ENCODE results near the gene YIPF3. TPM values are rescaled to one million over a fixed set of nuclear protein-coding genes. Genes with fewer than 3 reads are reported as not detected.
A peak's percentile ranks its signal among the peaks of the same experiment; 100 is the strongest.
"Not testable (repeated sequence)": the region's sequence is repeated elsewhere in the genome, so short reads cannot be mapped to it uniquely, and the experiment has no call there.

Gene YIPF3
- total RNA-seq, 5 donors from 2014 or later (not counting 1 experiment from before 2014, with no cell fraction given): 43.7 to 85.0 (median 80.0) TPM

- ATAC-seq (replicated peaks in 1 of 4) (no peak), DNase-seq (no peak)
- no peaks in the 10 kb centered on the region for H3K27me3 Mint-ChIP-seq
- peaks cover 32% of the 10 kb centered on the region for H3K36me3 Mint-ChIP-seq
- peaks cover 0 to 33% of the 10 kb centered on the region in 2 donors for H3K36me3 ChIP-seq (ENCODE audit: control insufficient read depth in 2 of 2, extremely low read depth in 1 of 2, insufficient read depth in 1 of 2, low read length in 1 of 2)
- no peaks in the 10 kb centered on the region for H3K27me3 ChIP-seq (replicated peaks in 1 of 2; ENCODE audit: control insufficient read depth in 2 of 2, extremely low read depth in 1 of 2, insufficient read depth in 2 of 2, low read length in 1 of 2)
- no peak overlapping the region for H3K4me3 Mint-ChIP-seq
- ChIA-PET CTCF (no interaction called here), POLR2A (interaction anchor here in 1 of 2 donors (0.6 kb wide), 1 partner anchor 1819 kb away, joined by 11 read pairs; no protein-coding TSS in a partner anchor)
- H3K9me3 Mint-ChIP-seq: no peaks in the 10 kb centered on the region
- H3K4me3 ChIP-seq (ENCODE audit: control insufficient read depth in 1 of 2, extremely low read depth in 1 of 2, low read length in 1 of 2): no peak overlapping the region
- H3K4me1 ChIP-seq (ENCODE audit: control insufficient read depth in 1 of 2, extremely low read depth in 1 of 2, insufficient read depth in 2 of 2, low read length in 2 of 2): peaks cover 0 to 9% of the 10 kb centered on the region in 2 experiments
- no peak overlapping the region for H3K27ac ChIP-seq (ENCODE audit: low read length)
- peaks cover 0 to 2% (median 1%) of the 10 kb centered on the region in 3 donors for H3K4me1 Mint-ChIP-seq
- WGBS (ENCODE audit: insufficient coverage): 100% methylated on average over 1 of the region's 5 CpGs
- no peaks in the 10 kb centered on the region for H3K9me3 ChIP-seq
- H3K27ac Mint-ChIP-seq: no peak overlapping the region
These were observed 23.8 kb upstream of the YIPF3 start for GRCh38 chr6:43540507-43540906.

- 99% methylated on average over 14 of the region's 20 CpGs for WGBS (ENCODE audit: insufficient coverage)
- H3K9me3 Mint-ChIP-seq; CTCF ChIA-PET; H3K4me1 ChIP-seq (ENCODE audit: control insufficient read depth in 1 of 2, extremely low read depth in 1 of 2, insufficient read depth in 2 of 2, low read length in 2 of 2); H3K27me3 Mint-ChIP-seq; H3K4me3 Mint-ChIP-seq; H3K27me3 ChIP-seq (replicated peaks in 1 of 2; ENCODE audit: control insufficient read depth in 2 of 2, extremely low read depth in 1 of 2, insufficient read depth in 2 of 2, low read length in 1 of 2); DNase-seq; H3K27ac Mint-ChIP-seq; ATAC-seq (replicated peaks in 1 of 4); H3K9me3 ChIP-seq; H3K27ac ChIP-seq (ENCODE audit: low read length); POLR2A ChIA-PET; H3K4me1 Mint-ChIP-seq; H3K4me3 ChIP-seq (ENCODE audit: control insufficient read depth in 1 of 2, extremely low read depth in 1 of 2, low read length in 1 of 2): not testable (repeated sequence)
- peaks cover 31% of the 10 kb centered on the region for H3K36me3 Mint-ChIP-seq
- H3K36me3 ChIP-seq (ENCODE audit: control insufficient read depth in 2 of 2, extremely low read depth in 1 of 2, insufficient read depth in 1 of 2, low read length in 1 of 2): peaks cover 0 to 27% of the 10 kb centered on the region in 2 donors
These were observed 22.7 kb upstream of the YIPF3 start for GRCh38 chr6:43539409-43539808.

- H3K36me3 Mint-ChIP-seq: peaks cover 30% of the 10 kb centered on the region
- CTCF ChIA-PET; H3K9me3 Mint-ChIP-seq; H3K27me3 ChIP-seq (replicated peaks in 1 of 2; ENCODE audit: control insufficient read depth in 2 of 2, extremely low read depth in 1 of 2, insufficient read depth in 2 of 2, low read length in 1 of 2); POLR2A ChIA-PET; H3K27me3 Mint-ChIP-seq; H3K4me1 ChIP-seq (ENCODE audit: control insufficient read depth in 1 of 2, extremely low read depth in 1 of 2, insufficient read depth in 2 of 2, low read length in 2 of 2); H3K9me3 ChIP-seq; ATAC-seq (replicated peaks in 1 of 4); H3K27ac Mint-ChIP-seq; DNase-seq; H3K27ac ChIP-seq (ENCODE audit: low read length); H3K4me3 ChIP-seq (ENCODE audit: control insufficient read depth in 1 of 2, extremely low read depth in 1 of 2, low read length in 1 of 2); H3K4me1 Mint-ChIP-seq; H3K4me3 Mint-ChIP-seq: not testable (repeated sequence)
- 95% methylated on average over 3 of the region's 17 CpGs for WGBS (ENCODE audit: insufficient coverage)
- peaks cover 0 to 24% of the 10 kb centered on the region in 2 donors for H3K36me3 ChIP-seq (ENCODE audit: control insufficient read depth in 2 of 2, extremely low read depth in 1 of 2, insufficient read depth in 1 of 2, low read length in 1 of 2)
These were observed 22.3 kb upstream of the YIPF3 start for GRCh38 chr6:43538986-43539385.

GRCh38 chr6:43532201-43532600 is 15.5 kb upstream of the YIPF3 start:
- Histone ChIP-seq H3K4me1 (ENCODE audit: control insufficient read depth in 1 of 2, extremely low read depth in 1 of 2, insufficient read depth in 2 of 2, low read length in 2 of 2) (no peaks in the 10 kb centered on the region), H3K9me3 (no peaks in the 10 kb centered on the region), H3K27ac (ENCODE audit: low read length) (no peak overlapping the region), H3K4me3 (ENCODE audit: control insufficient read depth in 1 of 2, extremely low read depth in 1 of 2, low read length in 1 of 2) (no peak overlapping the region), H3K36me3 (ENCODE audit: control insufficient read depth in 2 of 2, extremely low read depth in 1 of 2, insufficient read depth in 1 of 2, low read length in 1 of 2) (peaks cover 7 to 59% of the 10 kb centered on the region in 2 donors), H3K27me3 (replicated peaks in 1 of 2; ENCODE audit: control insufficient read depth in 2 of 2, extremely low read depth in 1 of 2, insufficient read depth in 2 of 2, low read length in 1 of 2) (no peaks in the 10 kb centered on the region)
- no CpG with 5 or more reads among the region's 1 CpG for WGBS (ENCODE audit: insufficient coverage)
- CTCF ChIA-PET: no interaction called here
- no peaks in the 10 kb centered on the region for H3K4me1 Mint-ChIP-seq
- no peak overlapping the region for H3K4me3 Mint-ChIP-seq
- no peak for ATAC-seq (replicated peaks in 1 of 4)
- no peaks in the 10 kb centered on the region for H3K9me3 Mint-ChIP-seq
- DNase-seq: no peak
- no peak overlapping the region for H3K27ac Mint-ChIP-seq
- no peaks in the 10 kb centered on the region for H3K27me3 Mint-ChIP-seq
- peaks cover 38% of the 10 kb centered on the region for H3K36me3 Mint-ChIP-seq
- POLR2A ChIA-PET: interaction anchor here in 1 of 2 donors (1.0 kb wide), 1 partner anchor 16 kb away, joined by 4 read pairs; the partner anchor contains the start of genes POLR1C and YIPF3

GRCh38 chr6:43524483-43524961 is 7.8 kb upstream of the YIPF3 start:
- ChIA-PET CTCF (no interaction called here), POLR2A (interaction anchor here in 1 of 2 donors (0.7 kb wide), 1 partner anchor 1485 kb away, joined by 5 read pairs; no protein-coding TSS in a partner anchor)
- DNase-seq (no peak), ATAC-seq (replicated peaks in 1 of 4) (no peak)
- Mint-ChIP-seq H3K27ac (no peak overlapping the region), H3K36me3 (peaks cover 56% of the 10 kb centered on the region), H3K4me1 (peaks cover 0 to 2% (median 0%) of the 10 kb centered on the region in 3 donors), H3K9me3 (no peaks in the 10 kb centered on the region), H3K27me3 (no peaks in the 10 kb centered on the region), H3K4me3 (no peak overlapping the region)
- Histone ChIP-seq H3K4me1 (ENCODE audit: control insufficient read depth in 1 of 2, extremely low read depth in 1 of 2, insufficient read depth in 2 of 2, low read length in 2 of 2) (no peaks in the 10 kb centered on the region), H3K36me3 (ENCODE audit: control insufficient read depth in 2 of 2, extremely low read depth in 1 of 2, insufficient read depth in 1 of 2, low read length in 1 of 2) (peaks cover 24 to 95% of the 10 kb centered on the region in 2 donors), H3K9me3 (no peaks in the 10 kb centered on the region), H3K27me3 (replicated peaks in 1 of 2; ENCODE audit: control insufficient read depth in 2 of 2, extremely low read depth in 1 of 2, insufficient read depth in 2 of 2, low read length in 1 of 2) (no peaks in the 10 kb centered on the region), H3K27ac (ENCODE audit: low read length) (no peak overlapping the region), H3K4me3 (ENCODE audit: control insufficient read depth in 1 of 2, extremely low read depth in 1 of 2, low read length in 1 of 2) (no peak overlapping the region)
- WGBS (ENCODE audit: insufficient coverage): 88% methylated on average over 6 of the region's 10 CpGs

- no peak for DNase-seq
- Mint-ChIP-seq H3K9me3 (no peaks in the 10 kb centered on the region), H3K36me3 (peaks cover 48% of the 10 kb centered on the region), H3K27me3 (no peaks in the 10 kb centered on the region), H3K27ac (no peak overlapping the region), H3K4me3 (no peak overlapping the region), H3K4me1 (peaks cover 0 to 2% (median 0%) of the 10 kb centered on the region in 3 donors)
- Histone ChIP-seq H3K27ac (ENCODE audit: low read length) (no peak overlapping the region), H3K9me3 (no peaks in the 10 kb centered on the region), H3K27me3 (replicated peaks in 1 of 2; ENCODE audit: control insufficient read depth in 2 of 2, extremely low read depth in 1 of 2, insufficient read depth in 2 of 2, low read length in 1 of 2) (no peaks in the 10 kb centered on the region), H3K4me1 (ENCODE audit: control insufficient read depth in 1 of 2, extremely low read depth in 1 of 2, insufficient read depth in 2 of 2, low read length in 2 of 2) (peaks cover 3 to 6% of the 10 kb centered on the region in 2 experiments), H3K4me3 (ENCODE audit: control insufficient read depth in 1 of 2, extremely low read depth in 1 of 2, low read length in 1 of 2) (no peak overlapping the region), H3K36me3 (ENCODE audit: control insufficient read depth in 2 of 2, extremely low read depth in 1 of 2, insufficient read depth in 1 of 2, low read length in 1 of 2) (peaks cover 20 to 89% of the 10 kb centered on the region in 2 donors)
- peak in 1 of 4 experiments; percentile 12 for ATAC-seq (replicated peaks in 1 of 4)
- POLR2A ChIA-PET: no interaction called here
- 100% methylated on average over 2 of the region's 3 CpGs for WGBS (ENCODE audit: insufficient coverage)
- CTCF ChIA-PET: no interaction called here
These were observed 6.6 kb upstream of the YIPF3 start for GRCh38 chr6:43523284-43523683.
